A549 (cell line): Measurements from ENCODE around the gene ANXA5. TPM values are rescaled to one million over a fixed set of nuclear protein-coding genes. Genes with fewer than 3 reads are reported as not detected.

Experiments
- ATAC-seq, 2 experiments: fragments of 200-7000 bp in 1 of 2; fragments of >200 bp in 1 of 2; cut with Nextera tagmentation in 1 of 2; cut with Tn5 transposase in 1 of 2; 3 replicates each; pipeline versions ENCODE4 v1.8.0 to v1.9.1; 2018 to 2020; ENCODE audit warnings: mild to moderate bottlenecking in 1 of 2, moderate library complexity in 1 of 2
- CTCF ChIA-PET: fragments of 300-600 bp; sonication (Branson Sonifier 250); formaldehyde crosslinking; extraction: SDS; loops from one replicate; lab custom pipeline; 2021; ENCODE audit warnings: antibody characterized with exemption, inconsistent platforms; lab: Yijun Ruan, JAX
- POLR2A ChIA-PET: fragments of 350-600 bp; formaldehyde crosslinking; extraction: SDS; loops from one replicate; lab custom pipeline; 2021; ENCODE audit warnings: antibody characterized with exemption, inconsistent platforms; lab: Yijun Ruan, JAX
- DNase-seq, 2 experiments: peaks; one replicate each; pipeline versions ENCODE4 v3.0.0 to v3.0.0-alpha.2; 2011 to 2016; ENCODE audit warnings: low read depth in 1 of 2, low spot score in 1 of 2
- FAIRE-seq: peaks from 2 replicates; lab custom pipeline; 2011; peaks lifted over from hg19 to GRCh38; lab: Jason Lieb, UNC
- H3K27ac ChIP-seq, 2 experiments: fragments of >200 bp; sonication (Bioruptor Twin); formaldehyde crosslinking; 3 replicates each; pipeline ENCODE4 v1.5.1; 2016 to 2017
- H3K4me1 ChIP-seq: fragments of >200 bp; sonication (Bioruptor Twin); formaldehyde crosslinking; 3 replicates; pipeline ENCODE4 v1.6.1; 2016
- H3K4me2 ChIP-seq: fragments of >200 bp; sonication (Bioruptor Twin); formaldehyde crosslinking; 3 replicates; pipeline ENCODE4 v1.6.1; 2016
- H3K4me3 ChIP-seq: fragments of >200 bp; sonication (Bioruptor Twin); formaldehyde crosslinking; 3 replicates; pipeline ENCODE4 v1.5.1; 2016
- H3K9me3 ChIP-seq: fragments of >200 bp; sonication (Bioruptor Twin); formaldehyde crosslinking; 3 replicates; pipeline ENCODE4 v1.6.1; 2016
- FOXS1 ChIP-seq: fragments of 250-450 bp; sonication (Bioruptor Pico); IDR thresholded peaks from 2 replicates; pipeline ENCODE4 v1.5.0; 2020; ENCODE audit warnings: mild to moderate bottlenecking, moderate library complexity
- GATA3 ChIP-seq: IDR thresholded peaks from 2 replicates; pipeline ENCODE4 v1.6.1; 2012; ENCODE audit warnings: borderline replicate concordance
- KDM5A ChIP-seq: fragments of 200-600 bp; sonication (generic); IDR thresholded peaks from 2 replicates; pipeline ENCODE4 v1.6.1; 2016; ENCODE audit warnings: antibody characterized with exemption, mild to moderate bottlenecking
- PBX3 ChIP-seq: IDR thresholded peaks from 2 replicates; pipeline ENCODE4 v1.6.1; 2012
- POLR2AphosphoS2 ChIP-seq: conservative IDR thresholded peaks from 2 replicates; pipeline ENCODE4 v1.6.1; 2012; ENCODE audit warnings: low read length, improper control_type of control experiment, inconsistent platforms
- RAD21 ChIP-seq, 2 experiments: fragments of >200 bp in 1 of 2; sonication (Bioruptor Twin) in 1 of 2; formaldehyde crosslinking in 1 of 2; IDR thresholded peaks in 1 of 2; conservative IDR thresholded peaks in 1 of 2; 2 replicates in 1 of 2; 3 replicates in 1 of 2; pipeline ENCODE4 v1.6.1; 2012 to 2018; ENCODE audit warnings: inconsistent platforms in 1 of 2
- WGBS: methylation state at CpG from one replicate; pipeline ENCODE4 v1.1.6; 2017; ENCODE audit errors: missing lambda C conversion rate; 5-methylcytosine and 5-hydroxymethylcytosine counted together
- polyA plus RNA-seq, 4 experiments: library from polyadenylated mRNA; depleted of rRNA in 3 of 4; stranded (reverse); fragments of >200 nt; fragmentation: RNase III in 1 of 4; extraction: RNeasy Plus Mini Kit Qiagen cat#74134 plus additional on column Dnase treatment in 1 of 4; gene quantifications; 2 replicates in 3 of 4; 3 replicates in 1 of 4; pipeline ENCODE4 v1.2.3, GENCODE V29; 2011 to 2017
- TF ChIP-seq, protein P1 (sequence below): fragments of >200 bp; sonication (Bioruptor Twin); formaldehyde crosslinking; IDR thresholded peaks from 3 replicates; pipeline ENCODE4 v1.5.1; 2016

The ANXA5 gene
- polyA plus RNA-seq, 2 of the 4 experiments (the other 2 are of a cell fraction) = 356 to 441 TPM

DNA sequence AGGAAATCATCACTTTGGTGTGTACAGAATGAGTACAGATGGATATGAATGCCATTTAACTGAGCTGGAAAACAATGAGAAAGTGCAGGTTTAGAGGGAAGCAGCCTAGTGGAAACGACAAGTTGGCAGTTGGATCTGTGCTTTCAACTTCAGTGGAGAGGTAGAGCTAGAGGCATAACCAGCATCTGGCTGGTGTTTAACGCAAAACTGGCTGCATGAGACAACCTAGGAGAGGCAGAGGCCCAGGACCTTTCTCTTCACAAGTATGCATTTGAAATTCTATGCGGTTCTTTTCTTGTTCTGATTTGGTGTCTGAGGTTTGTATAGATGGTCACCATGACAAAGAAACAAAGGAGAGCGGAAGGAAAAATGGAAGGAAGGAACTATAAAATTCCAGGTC lies 63.1 kb downstream of the ANXA5 start (continued):
- TF ChIP-seq RAD21 (conservative IDR thresholded peaks at IDR 0.05 in 1 of 2, IDR thresholded peaks at IDR 0.05 in 1 of 2) = no peak
- no peak for TF ChIP-seq PBX3

DNA sequence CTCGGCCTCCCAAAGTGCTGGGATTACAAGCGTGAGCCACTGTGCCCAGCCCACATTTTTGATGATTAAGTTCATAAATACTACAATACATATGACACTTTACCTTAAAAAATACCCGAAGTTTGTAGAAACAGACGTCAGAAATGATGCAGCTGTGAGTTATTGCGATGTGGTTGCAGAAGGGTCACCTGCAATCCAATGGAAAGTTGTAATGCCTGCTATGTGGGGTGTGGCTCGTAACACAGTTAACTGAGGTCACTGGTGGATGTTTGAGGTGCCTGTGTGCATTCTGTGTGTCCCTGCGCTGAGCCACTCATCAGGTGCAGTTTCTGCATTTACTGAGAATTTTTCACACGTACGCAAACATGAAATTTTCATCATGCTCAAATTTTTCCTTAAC lies 64.1 kb downstream of the ANXA5 start:
- Histone ChIP-seq H3K9me3 (no peaks in the 10 kb centered on the region), H3K4me1 (no peaks in the 10 kb centered on the region)
- FAIRE-seq = no peak

More for the DNA sequence above, 64.1 kb downstream of the ANXA5 start:
- ATAC-seq (no peak), DNase-seq (no peak)
- WGBS = 68% methylated on average over 9 of the region's 9 CpGs
- CTCF ChIA-PET = no interaction called here
- H3K4me3 ChIP-seq = no peak overlapping the region
- POLR2A ChIA-PET = no interaction called here
- H3K27ac ChIP-seq = no peak overlapping the region
- no peak overlapping the region for H3K4me2 ChIP-seq
- TF ChIP-seq KDM5A (no peak), GATA3 (no peak), POLR2AphosphoS2 (no peak), FOXS1 (CRISPR knock-in tag) (no peak)
- TF ChIP-seq, protein P1, sequence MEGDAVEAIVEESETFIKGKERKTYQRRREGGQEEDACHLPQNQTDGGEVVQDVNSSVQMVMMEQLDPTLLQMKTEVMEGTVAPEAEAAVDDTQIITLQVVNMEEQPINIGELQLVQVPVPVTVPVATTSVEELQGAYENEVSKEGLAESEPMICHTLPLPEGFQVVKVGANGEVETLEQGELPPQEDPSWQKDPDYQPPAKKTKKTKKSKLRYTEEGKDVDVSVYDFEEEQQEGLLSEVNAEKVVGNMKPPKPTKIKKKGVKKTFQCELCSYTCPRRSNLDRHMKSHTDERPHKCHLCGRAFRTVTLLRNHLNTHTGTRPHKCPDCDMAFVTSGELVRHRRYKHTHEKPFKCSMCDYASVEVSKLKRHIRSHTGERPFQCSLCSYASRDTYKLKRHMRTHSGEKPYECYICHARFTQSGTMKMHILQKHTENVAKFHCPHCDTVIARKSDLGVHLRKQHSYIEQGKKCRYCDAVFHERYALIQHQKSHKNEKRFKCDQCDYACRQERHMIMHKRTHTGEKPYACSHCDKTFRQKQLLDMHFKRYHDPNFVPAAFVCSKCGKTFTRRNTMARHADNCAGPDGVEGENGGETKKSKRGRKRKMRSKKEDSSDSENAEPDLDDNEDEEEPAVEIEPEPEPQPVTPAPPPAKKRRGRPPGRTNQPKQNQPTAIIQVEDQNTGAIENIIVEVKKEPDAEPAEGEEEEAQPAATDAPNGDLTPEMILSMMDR = no peak

Other genes starting within 250 kb of the ANXA5 start
- 0.12 TPM in 2 replicates for gene SMIM43, start 68.2 kb upstream of the ANXA5 start, polyA plus RNA-seq (2011; rRNA removed)
- gene SMIM43, start 68.2 kb upstream of the ANXA5 start, polyA plus RNA-seq (2017; fragmentation: RNase III; extraction: RNeasy Plus Mini Kit Qiagen cat#74134 plus additional on column Dnase treatment) = 0.38 to 0.45 TPM (median 0.41 TPM) in 3 replicates
- 30.7 and 43.1 TPM in 2 replicates for gene EXOSC9, start 104.3 kb upstream of the ANXA5 start, polyA plus RNA-seq (2011; rRNA removed)
- gene EXOSC9, start 104.3 kb upstream of the ANXA5 start, polyA plus RNA-seq (2017; fragmentation: RNase III; extraction: RNeasy Plus Mini Kit Qiagen cat#74134 plus additional on column Dnase treatment) = 31.6 to 36.2 TPM (median 33.6 TPM) in 3 replicates
- gene CCNA2, start 126.9 kb upstream of the ANXA5 start, polyA plus RNA-seq (2011; rRNA removed) = 44.2 and 51.0 TPM in 2 replicates
- gene CCNA2, start 126.9 kb upstream of the ANXA5 start, polyA plus RNA-seq (2017; fragmentation: RNase III; extraction: RNeasy Plus Mini Kit Qiagen cat#74134 plus additional on column Dnase treatment) = 33.2 to 36.8 TPM (median 34.9 TPM) in 3 replicates
- 13.8 and 17.7 TPM in 2 replicates for gene BBS7, start 173.5 kb upstream of the ANXA5 start, polyA plus RNA-seq (2011; rRNA removed)
- 11.1 to 12.6 TPM (median 12.5 TPM) in 3 replicates for gene BBS7, start 173.5 kb upstream of the ANXA5 start, polyA plus RNA-seq (2017; fragmentation: RNase III; extraction: RNeasy Plus Mini Kit Qiagen cat#74134 plus additional on column Dnase treatment)